ENCODE measurements around the gene ELOVL5.
A peak's percentile ranks its signal among the peaks of the same experiment; 100 is the strongest.

The ELOVL5 gene

DNA sequence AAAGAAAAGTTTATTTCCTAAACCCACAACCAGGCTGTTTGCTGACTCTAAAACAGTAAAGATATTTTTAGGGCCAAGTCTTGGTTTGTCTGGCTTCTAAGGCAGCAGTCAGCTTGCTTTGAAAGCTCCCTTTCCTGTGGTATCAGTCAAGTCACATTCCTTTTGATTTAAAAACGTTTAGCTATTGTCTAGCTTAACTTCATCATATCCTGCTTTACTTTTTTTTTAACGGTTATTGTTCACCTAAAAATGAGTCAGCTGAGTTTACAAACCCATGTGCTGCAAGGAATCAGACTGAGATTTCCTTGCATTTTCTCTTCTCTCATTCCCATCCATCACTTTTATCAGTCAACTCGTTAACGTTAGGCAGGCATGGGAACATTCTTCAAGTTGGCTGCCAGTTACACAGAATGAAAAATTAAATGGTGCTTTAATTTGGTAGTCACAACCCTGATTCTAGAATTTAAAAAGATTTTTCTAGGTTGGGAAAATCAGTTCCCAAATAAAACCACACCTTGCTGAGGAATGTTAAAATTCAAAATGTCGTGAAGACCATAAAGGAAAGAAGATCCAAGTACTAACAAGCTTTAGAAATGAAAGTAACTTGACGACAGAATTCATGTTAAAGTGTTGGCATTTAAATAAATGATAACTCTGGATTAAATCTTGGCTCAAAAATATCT, 45.9 kb downstream of the ELOVL5 start:
- DNase-seq, result peak; percentile 49

DNA sequence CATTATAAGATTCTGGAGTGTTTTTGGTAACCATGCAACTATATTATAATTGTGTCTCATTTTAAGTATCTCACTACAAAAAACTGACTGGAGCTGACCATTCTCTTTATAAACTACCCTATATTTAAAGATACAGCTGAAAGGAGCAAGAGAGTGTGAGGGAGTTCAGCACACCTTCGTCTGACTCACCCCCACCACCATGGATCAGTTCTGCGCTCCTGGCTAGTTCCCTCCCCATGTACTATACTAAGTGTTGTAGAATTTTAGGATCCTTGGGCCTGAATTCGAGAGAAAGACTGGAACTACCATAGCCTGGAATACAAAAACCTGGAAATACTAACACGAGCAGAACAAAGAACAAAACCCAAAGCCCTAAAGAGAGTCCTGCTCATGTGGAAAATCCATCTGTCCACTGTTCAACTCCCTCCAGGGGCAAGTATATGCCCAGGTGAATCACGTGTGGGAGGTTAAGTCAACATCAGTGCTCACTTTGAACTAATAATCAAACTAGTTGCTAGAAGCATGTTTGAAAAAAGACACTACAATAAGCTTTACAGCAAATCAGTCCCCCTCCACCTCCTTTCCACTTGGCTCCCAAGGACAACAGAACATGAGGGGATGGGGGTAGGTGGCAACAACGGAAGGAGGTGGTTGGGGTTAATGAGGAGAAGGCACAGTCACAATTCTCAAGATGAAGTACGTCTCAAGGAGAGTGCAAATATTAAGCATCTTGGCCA, 46.8 kb downstream of the ELOVL5 start:
- peak; percentile 71 for DNase-seq

DNA sequence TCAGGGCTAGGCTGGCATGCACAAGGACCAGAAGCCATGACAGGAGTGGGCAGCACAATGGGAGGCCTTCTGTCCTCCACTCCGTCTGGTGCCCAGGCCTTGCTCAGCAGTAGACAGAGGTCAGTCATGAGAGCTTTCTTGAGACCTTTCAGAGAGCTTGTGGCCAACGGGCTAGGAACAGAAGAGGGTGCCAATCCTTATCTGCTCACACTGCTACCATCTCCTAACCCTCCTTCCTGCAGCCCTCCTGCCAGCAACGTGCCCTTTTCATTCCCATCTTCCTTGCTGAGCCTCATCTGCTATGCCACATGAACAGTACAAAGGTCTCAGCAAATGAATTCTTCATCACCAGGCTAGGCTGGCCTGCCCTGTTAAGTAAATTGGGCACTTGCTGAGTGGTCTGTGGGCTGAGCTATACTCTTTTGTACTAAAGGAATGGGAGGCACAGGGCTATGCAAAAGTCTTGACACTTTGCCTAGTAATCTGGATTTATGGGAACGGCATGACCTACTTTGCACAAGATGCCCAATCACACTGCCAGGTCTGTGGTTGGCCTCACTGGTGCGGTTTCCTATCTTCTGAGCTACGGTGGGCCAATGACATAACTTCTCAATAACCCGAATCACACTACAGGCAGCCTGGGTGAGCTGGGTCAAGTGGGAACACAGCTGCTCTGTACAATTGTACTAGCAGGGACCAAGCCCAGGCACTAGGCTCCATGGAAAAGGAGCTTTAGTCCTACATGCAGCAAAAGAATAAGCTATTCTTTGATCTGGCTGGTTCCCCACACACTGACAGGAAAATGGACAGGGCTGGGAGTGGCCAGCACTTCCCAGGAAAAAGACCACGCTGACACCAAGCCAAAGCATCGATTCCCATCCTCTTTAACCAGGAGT, 47.8 kb downstream of the ELOVL5 start:
- peak; percentile 63 for DNase-seq

- DNase-seq, result no peak
These were observed 49.3 kb downstream of the ELOVL5 start for GRCh38 chr6:53299331-53300005.

GRCh38 chr6:53297004-53297403, 51.7 kb downstream of the ELOVL5 start:
- no peak for DNase-seq

DNA sequence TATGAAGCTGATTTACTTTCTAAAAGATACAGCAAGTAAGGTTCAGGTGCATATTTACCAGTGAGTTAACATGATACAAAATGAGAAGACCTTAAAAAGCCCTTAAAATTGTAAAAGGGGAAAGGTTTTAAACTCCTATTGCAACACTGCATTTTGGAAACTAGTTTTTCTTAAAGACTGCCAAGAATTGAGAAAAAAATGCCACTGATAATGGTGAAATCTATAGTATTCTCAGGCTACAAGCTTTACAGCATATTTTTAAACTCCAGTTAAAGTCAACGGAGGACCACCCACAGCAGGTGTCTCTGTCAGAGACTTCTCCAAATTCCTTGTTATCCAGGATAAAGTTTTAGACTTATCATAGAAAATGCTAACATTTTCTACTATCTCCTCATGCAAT, 53.6 kb downstream of the ELOVL5 start:
- DNase-seq, result no peak

GRCh38 chr6:53294611-53295010, 54.1 kb downstream of the ELOVL5 start:
- no peak for DNase-seq

DNA sequence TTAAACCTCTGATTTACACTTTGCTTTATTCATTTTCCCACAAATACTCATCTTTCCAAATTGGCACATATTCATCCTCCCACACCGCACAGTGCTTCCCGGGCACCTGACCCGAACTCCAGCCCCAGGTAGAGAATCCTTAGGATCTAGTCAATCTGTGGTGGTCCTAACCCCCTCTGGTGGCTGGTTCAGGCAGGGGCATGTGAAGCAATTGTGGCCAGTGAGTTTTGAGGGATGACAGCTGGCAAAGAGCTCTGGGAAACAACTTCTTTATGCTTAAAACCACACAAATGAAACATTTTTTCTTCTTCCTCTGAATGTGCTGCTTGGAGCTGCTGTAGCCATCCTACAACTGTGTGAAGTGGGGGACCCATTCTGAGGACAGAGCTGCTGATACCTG, 54.7 kb downstream of the ELOVL5 start:
- no peak for DNase-seq

- no peak for DNase-seq
These were observed 55.1 kb downstream of the ELOVL5 start for GRCh38 chr6:53293691-53294090.

DNA sequence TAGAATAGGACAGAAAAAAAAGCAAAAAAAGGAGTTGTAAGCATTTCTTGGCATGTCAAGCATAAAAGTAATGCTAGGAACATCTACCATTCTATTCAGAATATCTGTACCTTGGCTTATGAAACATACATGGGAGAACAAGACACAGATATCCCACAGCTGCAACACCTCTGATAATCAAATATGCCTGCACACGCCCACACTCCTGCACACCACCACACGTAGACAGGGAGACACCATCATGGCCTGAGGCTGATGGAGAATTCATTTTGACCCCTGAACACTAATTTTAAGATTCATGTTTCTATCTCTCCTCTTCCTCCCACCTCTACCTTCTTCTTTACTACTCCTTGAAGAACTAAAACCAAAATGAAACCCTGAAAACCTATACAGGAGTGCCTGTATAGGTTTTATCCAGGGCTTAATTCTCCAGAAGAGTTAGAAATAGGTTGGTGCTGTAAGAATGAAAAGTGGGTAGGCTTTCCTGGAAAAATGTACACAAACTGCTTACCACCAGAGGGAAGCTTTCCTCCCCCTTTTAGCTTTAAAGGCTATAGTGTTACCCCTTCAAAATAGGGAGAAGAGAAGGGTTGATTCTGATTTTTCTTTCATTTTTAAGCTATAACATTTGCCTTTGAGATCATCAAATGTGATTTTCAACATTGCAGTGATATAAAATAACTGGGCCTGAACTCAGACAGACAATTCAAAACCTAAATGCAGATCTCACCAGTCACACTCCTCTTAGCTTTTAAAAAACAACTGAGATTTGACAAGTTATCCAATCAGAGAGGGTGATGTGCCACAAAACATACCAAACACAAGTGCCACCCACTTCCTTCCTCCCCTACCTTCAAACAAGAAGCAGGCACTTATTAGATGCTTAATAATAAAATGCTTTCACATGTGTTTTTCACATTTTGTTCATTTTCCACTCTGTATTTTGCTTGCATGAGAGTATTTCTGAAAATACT, 57.9 kb downstream of the ELOVL5 start:
- DNase-seq, result no peak

GRCh38 chr6:53287336-53288225, 61.2 kb downstream of the ELOVL5 start:
- peak; percentile 98 for DNase-seq

- no peak for DNase-seq
These were observed 63.8 kb downstream of the ELOVL5 start for GRCh38 chr6:53284901-53285300.

DNA sequence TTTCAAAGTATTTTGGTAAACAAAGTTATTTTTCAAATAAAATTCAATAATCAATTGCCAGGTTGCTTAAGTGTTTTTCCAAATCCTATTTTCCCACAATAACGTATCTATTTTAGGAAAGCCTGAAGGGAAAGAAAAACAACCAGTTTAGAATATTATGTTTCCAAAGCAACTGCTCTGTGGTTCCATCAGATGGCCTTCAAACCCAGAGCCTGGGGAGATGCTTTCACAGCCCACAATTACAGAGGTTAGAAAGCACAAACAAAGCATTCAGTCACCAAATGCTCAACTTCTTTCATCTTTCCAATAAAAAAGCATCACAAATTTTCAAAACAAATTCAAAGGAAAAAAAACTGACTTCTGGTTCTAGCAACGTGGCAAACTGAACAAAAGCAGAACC, 66.0 kb downstream of the ELOVL5 start:
- DNase-seq, result no peak

GRCh38 chr6:53282234-53282633, 66.5 kb downstream of the ELOVL5 start:
- DNase-seq, result peak; percentile 68

DNA sequence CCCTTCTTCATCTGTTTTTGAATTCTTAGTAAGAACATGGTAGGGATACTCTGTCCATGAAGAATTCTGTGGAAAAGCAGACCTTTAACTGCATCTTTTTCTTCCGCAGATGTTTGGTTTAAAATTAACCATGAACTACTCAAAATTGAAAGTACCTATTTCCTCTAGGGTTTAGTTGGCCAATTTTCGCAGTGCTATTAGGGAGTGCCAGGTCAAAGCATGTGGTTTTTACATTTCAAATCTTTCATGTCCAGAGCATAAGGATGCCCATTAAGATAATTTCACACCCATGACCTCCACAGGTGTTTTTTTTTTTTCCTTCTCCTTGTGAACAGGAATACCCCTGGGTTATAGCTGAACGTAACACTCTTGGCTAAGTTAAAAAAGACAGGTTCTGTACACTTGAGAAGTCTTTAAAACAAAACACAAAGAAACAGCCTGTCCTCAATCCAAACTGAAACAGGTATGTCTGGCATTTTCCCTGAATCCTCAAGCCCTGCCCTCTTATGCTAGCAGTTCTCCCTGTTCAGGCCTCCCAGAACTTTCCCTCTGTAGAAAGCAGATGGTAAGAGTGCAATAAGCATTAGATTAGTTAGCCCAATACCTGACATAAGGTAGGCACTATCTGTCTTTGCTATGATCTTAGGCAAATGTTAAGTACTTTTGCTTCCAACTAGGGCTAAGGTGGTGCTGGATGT, 67.1 kb downstream of the ELOVL5 start:
- DNase-seq, result no peak

GRCh38 chr6:53280207-53280606, 68.5 kb downstream of the ELOVL5 start:
- DNase-seq, result no peak

DNA sequence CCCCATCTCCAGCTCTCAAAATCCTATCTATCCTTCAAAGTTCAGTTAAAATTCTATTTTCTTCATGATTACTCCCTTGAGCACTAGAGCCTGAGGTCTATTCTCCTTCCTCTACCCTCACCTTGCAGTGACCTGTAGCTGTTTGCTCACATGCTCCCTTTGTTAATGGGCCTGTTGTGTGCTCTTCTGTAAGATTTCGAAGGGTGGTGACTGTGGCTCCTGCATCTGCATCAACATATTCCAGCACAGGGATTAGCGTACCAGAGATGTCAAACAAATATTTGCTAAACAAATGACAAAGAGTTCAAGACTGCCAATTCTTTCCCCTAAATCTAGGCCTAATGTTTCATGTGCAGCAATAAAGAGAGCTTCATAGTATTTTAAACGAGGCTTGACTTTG, 69.5 kb downstream of the ELOVL5 start:
- peak; percentile 67 for DNase-seq

DNA sequence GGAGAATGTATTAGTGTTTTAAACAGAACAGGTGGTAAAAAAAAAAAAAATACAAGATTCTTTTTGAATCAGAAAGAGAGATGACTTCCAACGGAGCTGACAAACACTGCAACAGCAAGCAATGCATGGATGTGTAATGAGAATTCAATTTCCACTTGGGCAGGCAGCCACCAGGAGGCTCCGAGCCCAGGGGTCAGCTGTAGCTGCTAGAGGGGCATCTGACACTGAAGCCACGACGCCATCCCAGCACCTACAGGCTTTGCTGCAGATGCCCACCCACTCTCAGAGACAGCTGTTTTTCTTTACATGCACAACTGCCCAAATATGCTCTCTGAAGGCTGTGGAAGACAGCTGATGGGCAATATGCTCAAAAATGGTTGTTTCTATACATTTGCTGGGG, 75.4 kb downstream of the ELOVL5 start:
- DNase-seq, result no peak

- DNase-seq, result no peak
These were observed 78.9 kb downstream of the ELOVL5 start for GRCh38 chr6:53269827-53270226.
